HPDE6-E6E7 (cell line): ENCODE data around the gene ADAP1.

Experiments used
- DNase-seq: peaks from one replicate; pipeline ENCODE4 v3.0.0; 2011; ENCODE audit warnings: missing footprints; ENCODE audit errors: extremely low spot score

Gene ADAP1

DNA sequence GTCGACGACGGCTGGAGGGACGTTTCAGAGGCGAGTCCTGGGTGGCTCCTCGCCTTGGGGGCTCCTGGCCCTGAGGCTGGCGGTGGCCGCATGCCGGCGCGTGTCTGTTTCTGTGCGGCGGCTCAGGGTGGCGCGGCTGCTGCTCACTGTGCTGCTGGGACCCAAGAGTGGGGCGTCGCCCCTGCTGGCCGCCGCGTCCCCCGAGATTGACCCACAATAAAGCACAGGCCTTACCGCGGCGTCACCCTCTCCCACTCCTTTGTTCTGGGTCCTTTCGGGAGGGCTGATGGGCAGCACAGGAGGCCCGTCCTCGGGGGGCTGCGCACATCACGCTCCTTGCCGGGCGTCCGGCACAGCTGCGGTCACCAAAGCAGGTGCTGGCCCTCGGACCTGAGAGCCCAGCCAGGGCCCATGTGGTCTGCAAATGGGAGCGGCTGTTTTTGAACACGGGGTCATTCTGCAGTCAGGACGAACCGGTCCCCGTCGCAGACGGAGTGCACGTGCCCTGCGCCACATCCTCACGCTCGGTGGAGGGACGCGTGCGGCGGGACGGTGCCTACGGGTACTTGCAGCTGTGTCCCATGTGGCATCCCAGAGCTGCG is 58.9 kb downstream of the ADAP1 start:
- no peak for DNase-seq

DNA sequence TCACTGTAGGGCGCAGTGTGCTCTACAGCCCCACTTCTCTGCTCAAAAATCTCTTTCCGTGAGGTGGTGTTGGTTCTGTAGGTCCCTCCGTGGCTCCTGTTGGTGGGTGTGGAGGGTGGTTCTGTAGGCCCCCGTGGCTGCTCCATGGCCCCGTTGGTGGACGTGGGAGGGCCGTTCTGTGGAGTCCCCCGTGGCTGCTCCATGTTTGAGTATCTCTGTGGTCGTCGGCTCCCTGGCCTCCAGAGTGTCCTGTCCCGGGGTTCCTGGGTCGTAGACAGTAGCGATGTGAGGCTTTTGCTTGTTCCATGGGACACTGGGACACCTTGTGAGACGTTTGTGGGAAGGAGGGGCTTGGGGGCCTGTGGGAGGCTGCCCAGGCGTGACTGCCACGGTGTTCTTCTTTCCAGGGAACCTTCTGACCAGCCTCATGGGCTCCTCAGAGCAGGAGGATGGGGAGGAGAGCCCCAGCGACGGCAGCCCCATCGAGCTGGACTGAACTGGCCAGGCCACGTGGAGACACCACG is 59.5 kb downstream of the ADAP1 start:
- DNase-seq, result no peak

DNA sequence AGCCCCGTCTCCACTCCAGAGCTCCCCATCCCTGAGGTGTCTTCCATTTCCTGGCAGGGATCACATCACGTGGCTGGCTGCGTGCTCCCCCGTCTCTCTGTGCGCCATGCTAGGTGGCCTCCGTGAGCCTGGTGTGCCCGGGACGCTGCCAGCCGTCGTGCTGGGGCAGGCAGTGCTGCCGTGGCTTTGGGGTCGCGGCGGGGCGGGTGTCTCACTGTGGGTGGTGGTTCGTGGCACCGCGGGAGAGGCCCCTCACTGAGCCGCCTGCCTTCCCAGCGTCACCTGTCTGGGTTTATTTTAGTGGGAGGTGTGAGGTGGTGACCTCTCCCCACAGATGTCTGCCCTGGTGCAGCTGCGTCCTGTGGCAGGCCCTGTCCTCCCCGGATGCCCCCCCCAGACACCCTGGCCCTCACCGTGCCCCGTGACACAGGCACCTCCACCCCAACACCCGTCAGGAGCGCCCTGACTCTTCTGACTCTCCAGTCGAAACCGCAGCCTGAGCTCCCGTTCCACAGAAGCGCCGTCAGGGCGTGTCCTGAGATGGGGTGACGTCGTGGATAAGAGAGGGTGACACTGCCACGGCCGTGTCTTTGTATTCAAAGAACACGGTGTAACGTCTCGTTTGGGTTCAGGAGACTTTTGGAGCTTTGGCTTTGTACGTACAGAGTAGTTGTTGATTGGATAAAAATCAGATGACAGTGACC is 60.2 kb downstream of the ADAP1 start:
- no peak for DNase-seq

DNA sequence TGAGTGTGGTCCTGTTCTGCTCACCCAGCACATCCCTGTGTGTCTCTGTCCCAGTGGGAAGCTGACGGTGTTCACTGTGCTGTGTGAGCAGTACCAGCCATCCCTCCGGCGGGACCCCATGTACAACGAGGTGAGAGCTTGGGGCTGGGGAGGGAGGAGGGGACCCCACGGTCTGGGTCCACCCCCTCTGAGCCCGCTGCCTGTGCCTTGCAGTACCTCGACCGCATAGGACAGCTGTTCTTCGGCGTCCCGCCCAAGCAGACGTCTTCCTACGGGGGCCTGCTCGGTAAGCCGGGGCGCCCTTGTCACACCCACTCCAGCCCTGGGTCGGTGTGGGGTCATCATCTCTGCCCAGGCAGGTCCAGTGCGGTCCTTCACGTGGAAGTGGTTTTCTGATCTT is 60.8 kb downstream of the ADAP1 start:
- no peak for DNase-seq

DNA sequence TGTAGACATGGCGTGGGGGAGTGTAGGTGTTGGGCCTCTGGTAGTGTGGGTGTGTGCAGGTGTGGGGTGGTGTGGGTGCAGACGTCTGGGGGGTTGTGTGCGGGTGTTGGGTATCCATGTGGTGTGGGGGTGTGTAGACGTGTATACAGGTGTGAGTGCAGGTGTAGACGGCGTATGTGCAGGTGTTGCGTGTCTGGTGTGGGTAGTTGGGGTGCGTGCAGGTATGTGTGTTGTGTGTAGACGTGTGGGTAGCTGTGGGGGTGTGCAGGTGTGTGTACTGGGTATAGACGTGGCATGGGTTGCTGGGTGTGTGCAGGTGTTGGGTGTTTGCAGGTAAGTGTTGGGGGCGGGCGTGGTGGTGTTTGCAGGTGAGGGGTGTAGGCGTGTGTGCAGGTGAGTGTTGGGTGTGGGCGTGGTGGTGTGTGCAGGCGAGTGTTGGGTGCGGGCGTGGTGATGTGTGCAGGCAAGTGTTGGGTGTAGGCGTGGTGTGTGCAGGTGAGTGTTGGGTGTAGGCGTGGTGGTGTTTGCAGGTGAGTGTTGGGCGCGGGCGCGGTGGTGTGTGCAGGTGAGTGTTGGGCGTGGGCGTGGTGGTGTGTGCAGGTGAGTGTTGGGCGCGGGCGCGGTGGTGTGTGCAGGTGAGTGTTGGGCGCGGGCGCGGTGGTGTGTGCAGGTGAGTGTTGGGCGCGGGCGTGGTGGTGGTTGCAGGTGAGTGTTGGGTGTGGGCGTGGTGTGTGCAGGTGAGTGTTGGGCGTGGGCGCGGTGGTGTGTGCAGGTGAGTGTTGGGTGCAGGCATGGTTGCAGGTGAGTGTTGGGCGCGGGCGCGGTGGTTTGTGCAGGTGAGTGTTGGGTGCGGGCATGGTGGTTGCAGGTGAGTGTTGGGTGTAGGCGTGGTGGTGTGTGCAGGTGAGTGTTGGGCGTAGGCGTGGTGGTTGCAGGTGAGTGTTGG is 61.6 kb downstream of the ADAP1 start:
- DNase-seq, result no peak

DNA sequence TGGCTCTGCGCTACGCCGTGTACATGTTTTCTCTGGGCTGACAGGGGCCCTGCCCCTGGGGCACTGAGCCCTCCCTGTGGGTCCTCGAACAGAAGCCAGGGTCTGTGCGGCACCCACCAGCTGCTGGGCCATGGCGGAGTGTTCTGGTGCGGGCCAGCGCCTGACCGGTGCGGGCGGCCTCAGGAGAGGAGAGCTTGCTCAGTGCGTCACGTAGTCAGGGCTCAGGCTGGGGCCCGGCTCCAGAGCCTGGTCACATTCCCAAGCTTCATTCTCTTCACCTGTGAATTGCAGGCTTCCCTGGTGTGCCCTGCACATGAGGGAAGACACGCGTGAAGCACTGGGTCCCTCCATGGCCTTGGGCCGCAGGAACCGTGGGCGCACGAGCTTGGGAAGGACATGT is 62.7 kb downstream of the ADAP1 start:
- DNase-seq, result no peak

- no peak for DNase-seq
Measured at GRCh38 chr7:891291-891690, 63.2 kb downstream of the ADAP1 start.

GRCh38 chr7:890868-891267 is 63.6 kb downstream of the ADAP1 start:
- DNase-seq, result no peak

GRCh38 chr7:889391-889790 is 65.1 kb downstream of the ADAP1 start:
- DNase-seq, result no peak

- DNase-seq, result no peak
Measured at GRCh38 chr7:889025-889390, 65.5 kb downstream of the ADAP1 start.

DNA sequence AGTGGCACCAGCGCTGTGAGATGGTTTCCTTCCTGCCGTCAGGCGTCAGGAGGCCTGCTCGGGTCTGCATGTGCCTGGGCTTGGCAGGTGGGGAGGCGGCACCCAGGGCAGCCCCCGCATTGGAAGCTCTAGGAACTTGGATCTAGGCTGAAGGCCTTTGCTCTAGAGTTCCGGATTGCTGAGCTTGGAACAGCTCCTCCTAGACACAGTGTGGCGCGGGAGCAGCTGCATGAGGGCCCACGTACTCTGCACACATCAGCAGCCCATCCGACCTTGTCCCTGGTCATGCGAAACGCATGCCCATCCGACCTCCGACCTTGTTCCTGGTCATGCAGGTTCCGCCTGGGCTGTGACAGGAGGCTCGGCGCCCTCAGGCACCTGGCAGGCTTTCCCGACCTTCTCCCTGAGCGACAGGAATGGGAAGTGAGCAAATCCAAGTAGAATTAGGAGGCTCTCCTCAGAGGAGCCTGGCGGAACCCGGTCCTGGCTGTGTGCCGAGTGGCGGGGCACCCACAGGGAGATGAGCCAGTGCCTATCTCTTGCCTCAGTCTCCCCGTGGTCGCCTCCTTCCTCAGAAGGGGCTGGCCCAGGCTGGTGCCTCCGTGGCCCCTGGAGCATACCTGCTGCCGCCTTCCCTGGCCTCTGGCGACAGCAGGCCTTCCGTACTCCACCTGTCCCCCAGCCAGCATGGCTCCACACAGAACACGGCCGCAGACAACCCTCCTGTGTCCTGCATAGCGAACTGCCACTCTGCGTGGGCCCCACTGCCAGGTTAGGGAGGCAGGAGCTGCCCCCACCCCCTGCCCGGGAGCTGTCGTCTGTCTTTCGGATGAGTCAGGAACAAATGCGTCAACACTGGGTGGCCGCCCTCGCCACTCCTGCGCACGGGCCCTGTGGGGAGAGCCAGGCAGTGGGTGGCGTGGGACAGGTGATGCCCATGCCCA is 66.1 kb downstream of the ADAP1 start:
- no peak for DNase-seq

DNA sequence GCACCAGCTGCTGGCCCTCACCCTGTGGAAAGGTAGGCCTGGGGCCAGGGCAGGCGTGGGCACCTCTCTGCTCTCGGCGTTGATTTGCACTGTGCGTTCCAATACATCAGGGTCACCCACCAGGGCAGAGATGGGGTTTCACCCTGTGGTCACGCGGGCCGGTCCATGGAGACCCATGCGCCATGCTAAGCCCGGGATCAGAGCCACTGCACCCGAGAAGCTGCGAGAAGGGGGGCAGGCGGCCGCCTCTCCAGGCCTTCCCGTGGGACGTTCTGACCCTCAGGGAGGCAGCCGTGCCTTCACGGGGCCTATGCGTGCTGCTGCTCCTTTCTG is 67.0 kb downstream of the ADAP1 start:
- DNase-seq, result no peak

- no peak for DNase-seq
Measured at GRCh38 chr7:886626-887487, 67.6 kb downstream of the ADAP1 start.

DNA sequence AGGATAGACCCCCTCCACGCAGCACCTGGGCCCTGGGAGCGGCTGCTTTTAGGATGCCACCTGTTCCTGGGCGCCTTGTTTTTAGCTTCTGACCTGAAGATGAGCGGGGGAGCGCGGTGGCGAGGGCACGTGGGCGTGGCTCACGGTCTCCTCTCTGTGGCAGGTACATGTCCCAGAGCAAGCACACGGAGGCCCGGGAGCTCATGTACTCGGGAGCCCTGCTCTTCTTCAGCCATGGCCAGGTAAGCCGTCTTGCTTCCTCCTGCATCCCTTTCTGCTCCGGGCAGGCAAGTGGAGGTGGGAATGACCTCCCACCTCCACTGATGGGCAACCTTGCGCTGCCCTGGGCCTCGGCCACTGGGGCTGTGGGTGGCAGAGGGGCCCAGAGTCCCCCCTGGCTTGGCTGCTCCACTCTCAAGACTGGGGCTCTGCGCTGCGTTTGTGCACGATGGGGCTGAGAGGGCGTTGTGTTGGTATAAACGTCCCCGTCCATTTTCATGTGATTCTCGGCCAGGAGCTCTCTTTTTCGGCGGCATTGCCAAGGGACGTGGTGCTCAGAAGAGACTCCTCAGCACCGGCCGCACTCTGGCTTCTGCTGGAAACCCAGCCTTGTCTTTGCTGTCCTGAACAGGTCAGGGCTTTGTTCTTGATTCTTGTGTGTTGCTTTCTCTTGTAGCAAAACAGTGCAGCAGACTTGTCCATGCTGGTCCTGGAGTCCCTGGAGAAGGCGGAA is 68.4 kb downstream of the ADAP1 start:
- no peak for DNase-seq

DNA sequence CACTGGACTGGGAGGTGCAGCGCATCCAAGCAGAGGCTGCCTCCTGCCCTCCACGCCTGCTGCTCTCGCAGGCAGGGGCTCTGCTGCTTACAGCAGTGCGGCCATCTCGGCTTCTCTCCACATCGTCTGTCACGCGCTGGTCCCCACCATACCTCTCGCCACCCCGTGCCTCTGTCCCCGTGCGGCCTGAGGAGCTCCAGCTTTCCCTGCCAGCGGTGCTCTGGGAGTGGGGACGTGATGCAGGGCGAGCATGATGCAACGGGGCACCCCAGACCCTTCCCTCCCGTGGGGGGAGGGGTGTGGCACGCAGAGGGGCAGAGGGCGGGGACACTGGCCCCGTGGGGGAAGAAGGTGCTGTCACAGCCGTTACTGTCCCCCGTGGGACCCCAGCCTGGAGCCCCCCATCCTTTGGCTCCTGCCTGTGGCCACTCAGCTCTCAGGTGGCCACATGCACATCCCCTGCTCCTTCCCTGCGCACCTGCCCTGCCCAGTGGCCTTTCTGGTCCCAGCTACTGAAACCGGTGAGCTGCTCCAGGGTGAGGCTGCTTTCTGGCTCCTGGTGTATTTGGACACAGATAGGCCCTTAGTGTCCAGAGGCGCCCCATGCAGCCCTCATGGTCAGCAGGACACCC is 69.1 kb downstream of the ADAP1 start:
- no peak for DNase-seq

DNA sequence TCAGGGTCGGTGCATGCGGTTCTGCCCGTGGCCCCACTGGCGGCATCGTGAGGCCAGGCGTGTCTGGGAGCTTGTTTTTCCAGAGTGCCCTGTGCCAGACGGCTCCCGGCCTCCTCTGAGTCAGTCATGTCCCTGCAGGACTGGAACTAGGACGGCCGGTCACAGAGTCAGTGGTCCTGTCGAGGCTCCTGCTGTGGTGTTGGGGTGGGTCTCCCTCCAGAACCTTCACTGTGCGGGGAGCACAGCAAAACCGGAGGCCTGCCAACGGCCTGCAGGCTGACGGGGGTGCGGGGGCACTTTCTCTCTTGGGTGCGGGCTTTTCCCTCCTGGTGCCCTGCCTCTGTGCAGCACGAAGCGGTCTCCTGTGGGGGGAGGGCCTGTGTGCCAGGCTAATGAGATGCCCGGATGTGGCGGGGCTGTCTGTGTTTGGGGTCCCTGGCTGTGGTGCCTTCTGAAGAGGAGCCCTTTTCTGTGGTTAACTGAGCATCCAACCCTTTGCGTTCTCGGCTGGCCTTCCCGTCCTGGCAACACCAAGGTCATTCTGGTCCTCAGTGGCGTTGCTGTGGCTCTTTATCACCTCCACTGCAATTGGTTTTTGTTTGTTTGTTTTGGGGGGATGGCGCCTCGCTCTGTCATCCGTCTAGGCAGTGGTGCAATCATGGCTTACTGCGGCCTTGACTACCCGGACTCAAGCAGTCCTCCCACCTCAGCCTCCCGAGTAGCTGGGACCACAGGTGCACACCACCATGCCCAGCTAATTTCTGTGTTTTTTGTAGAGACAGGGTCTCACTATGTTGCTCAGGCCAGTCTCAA is 70.1 kb downstream of the ADAP1 start:
- DNase-seq, result no peak

GRCh38 chr7:883055-884021 is 71.1 kb downstream of the ADAP1 start:
- no peak for DNase-seq
